K562 (cell line): ENCODE results near the gene IDUA. TPM values are rescaled to one million over a fixed set of nuclear protein-coding genes. Genes with fewer than 3 reads are reported as not detected.

Source experiments
- ATAC-seq: fragments of 200-7000 bp; cut with Tn5 transposase; 3 replicates; pipeline ENCODE4 v1.9.1; 2020; ENCODE audit warnings: moderate library complexity
- BruUV-seq: library from RNA; stranded (reverse); fragments of 400-500 nt; replicated peaks from 2 replicates; lab custom pipeline; 2021; lab: Mats Ljungman, UMichigan
- CTCF ChIA-PET: fragments of 300-600 bp; formaldehyde crosslinking; extraction: SDS; loops from one replicate; lab custom pipeline; 2021; ENCODE audit warnings: low intra/inter-chr PET ratio; lab: Yijun Ruan, JAX
- POLR2A ChIA-PET: fragments of 300-600, 350-650 bp; sonication (Branson Sonifier 250); formaldehyde crosslinking; extraction: SDS; loops from one replicate; lab custom pipeline; 2021; ENCODE audit warnings: antibody characterized with exemption, inconsistent platforms; lab: Yijun Ruan, JAX
- DNase-seq, 4 experiments: peaks; one replicate each; pipeline versions ENCODE4 v3.0.0 to v3.0.0-alpha.2; 2011 to 2018; ENCODE audit warnings: low spot score in 3 of 4, mixed read lengths in 3 of 4; ENCODE audit errors: extremely low read depth in 1 of 4
- FAIRE-seq: peaks from 2 replicates; lab custom pipeline; 2011; peaks lifted over from hg19 to GRCh38; lab: Jason Lieb, UNC
- H2AFZ ChIP-seq: 2 replicates; pipeline ENCODE4 v1.6.0; 2011; ENCODE audit warnings: low read depth, low read length, control low read depth, inconsistent platforms
- H3K27ac ChIP-seq: fragments of 200-600 bp; 3 replicates; pipeline ENCODE4 v1.8.0; 2011; ENCODE audit warnings: low read depth, mild to moderate bottlenecking, control low read depth, inconsistent platforms, low read length, moderate library complexity, mixed read lengths; ENCODE audit errors: extremely low read depth
- H3K27me3 ChIP-seq, 2 experiments: fragments of 300-600 bp in 1 of 2; 2 replicates in 1 of 2; 3 replicates in 1 of 2; pipeline versions ENCODE4 v1.6.0 to v1.8.0; 2011; ENCODE audit warnings: inconsistent platforms in 2 of 2, low read length in 2 of 2, mild to moderate bottlenecking in 1 of 2, mixed read lengths in 1 of 2, moderate library complexity in 1 of 2; ENCODE audit not compliant: control insufficient read depth in 2 of 2, insufficient read depth in 2 of 2
- H3K36me3 ChIP-seq: fragments of 300-600 bp; 3 replicates; pipeline ENCODE4 v1.8.0; 2011; ENCODE audit warnings: mild to moderate bottlenecking, low read length, inconsistent platforms; ENCODE audit not compliant: control insufficient read depth, insufficient read depth
- H3K4me1 ChIP-seq, 2 experiments: fragments of 200-600 bp in 1 of 2; replicated peaks in 1 of 2; 2 replicates in 1 of 2; 3 replicates in 1 of 2; pipeline versions ENCODE4 v1.5.1 to v1.8.0; 2011; ENCODE audit warnings: inconsistent platforms in 2 of 2, low read length in 2 of 2, mild to moderate bottlenecking in 1 of 2, mixed read lengths in 1 of 2, moderate library complexity in 1 of 2; ENCODE audit not compliant: control insufficient read depth in 2 of 2, insufficient read depth in 2 of 2
- H3K4me2 ChIP-seq: 2 replicates; pipeline ENCODE4 v1.6.1; 2011; ENCODE audit warnings: low read length, control low read depth, inconsistent platforms, mixed read lengths; ENCODE audit not compliant: insufficient read depth
- H3K4me3 ChIP-seq: fragments of 200-600 bp; sonication (generic), shearing (Covaris generic); 2 replicates; pipeline ENCODE4 v1.5.1; 2016; ENCODE audit warnings: control low read depth, inconsistent platforms
- H3K79me2 ChIP-seq: fragments of 200-600 bp; 3 replicates; pipeline ENCODE4 v1.8.0; 2011; ENCODE audit warnings: low read length, inconsistent platforms; ENCODE audit not compliant: control insufficient read depth, insufficient read depth
- H3K9ac ChIP-seq, 2 experiments: 2 replicates each; pipeline versions ENCODE4 v1.6.0 to v1.6.1; 2011; ENCODE audit warnings: low read depth in 2 of 2, low read length in 2 of 2, control low read depth in 1 of 2, inconsistent platforms in 1 of 2, mild to moderate bottlenecking in 1 of 2, mixed read lengths in 1 of 2; ENCODE audit not compliant: insufficient read depth in 1 of 2
- H3K9me1 ChIP-seq: one replicate; pipeline ENCODE4 v1.6.0; 2011; ENCODE audit warnings: inconsistent platforms, mild to moderate bottlenecking, low read length, moderate library complexity; ENCODE audit not compliant: control insufficient read depth, insufficient read depth
- H3K9me3 ChIP-seq: replicated peaks from 2 replicates; pipeline ENCODE4 v1.5.1; 2011; ENCODE audit warnings: low read depth, low read length, inconsistent platforms; ENCODE audit not compliant: control insufficient read depth, insufficient read depth
- H4K20me1 ChIP-seq: replicated peaks from 2 replicates; pipeline ENCODE4 v1.6.1; 2011; ENCODE audit warnings: low read length, inconsistent platforms, mixed read lengths; ENCODE audit not compliant: control insufficient read depth, insufficient read depth
- EHMT2 ChIP-seq: fragments of 450-650 bp; IDR thresholded peaks from 2 replicates; pipeline ENCODE4 v1.6.1; 2018; ENCODE audit warnings: antibody characterized with exemption
- HDAC3 ChIP-seq: fragments of 450-650 bp; IDR thresholded peaks from 2 replicates; pipeline ENCODE4 v1.6.1; 2018; ENCODE audit warnings: borderline replicate concordance, mild to moderate bottlenecking, moderate library complexity; ENCODE audit not compliant: partially characterized antibody
- HMGN3 ChIP-seq: IDR thresholded peaks from 2 replicates; pipeline ENCODE4 v1.6.1; 2011; ENCODE audit warnings: borderline replicate concordance, low read depth, mild to moderate bottlenecking, mixed read lengths, low read length; ENCODE audit not compliant: insufficient read length; ENCODE audit errors: extremely low read depth
- HNRNPLL ChIP-seq: fragments of 200-400 bp; formaldehyde crosslinking; IDR thresholded peaks from 2 replicates; pipeline ENCODE4 v1.6.1; 2017; ENCODE audit warnings: low read length, low read depth, mild to moderate bottlenecking; ENCODE audit not compliant: poor library complexity, severe bottlenecking
- MAZ ChIP-seq, 2 experiments: fragments of 450-650 bp in 1 of 2; sonication (generic) in 1 of 2; formaldehyde crosslinking; IDR thresholded peaks in 1 of 2; conservative IDR thresholded peaks in 1 of 2; 2 replicates each; pipeline versions ENCODE4 v1.4.0 to v1.5.0; 2020; ENCODE audit warnings: mild to moderate bottlenecking in 1 of 2, missing genetic modification reagents in 1 of 2
- PHB ChIP-seq: fragments of 250-450 bp; sonication (Bioruptor Pico); IDR thresholded peaks from 2 replicates; pipeline ENCODE4 v1.5.0; 2021
- POLR2A ChIP-seq: fragments of 450-650 bp; conservative IDR thresholded peaks from 2 replicates; pipeline ENCODE4 v1.6.1; 2016
- POU5F1 ChIP-seq: fragments of 150-350 bp; IDR thresholded peaks from 2 replicates; pipeline ENCODE4 v1.6.1; 2014; ENCODE audit warnings: borderline replicate concordance, low read length, low read depth, mild to moderate bottlenecking; ENCODE audit not compliant: partially characterized antibody
- RBFOX2 ChIP-seq: fragments of 200-400 bp; formaldehyde crosslinking; IDR thresholded peaks from 2 replicates; pipeline ENCODE4 v1.6.1; 2017; ENCODE audit warnings: low read depth, mild to moderate bottlenecking, low read length, moderate library complexity
- SOX6 ChIP-seq: fragments of 450-650 bp; IDR thresholded peaks from 2 replicates; pipeline ENCODE4 v1.6.1; 2014; ENCODE audit warnings: mild to moderate bottlenecking
- SUPT5H ChIP-seq: fragments of 450-650 bp; IDR thresholded peaks from 2 replicates; pipeline ENCODE4 v1.6.1; 2016
- TFAP4 ChIP-seq: sonication (generic); formaldehyde crosslinking; IDR thresholded peaks from 2 replicates; pipeline ENCODE4 v1.8.0; 2022; ENCODE audit warnings: missing genetic modification reagents, mild to moderate bottlenecking, moderate library complexity, borderline replicate concordance
- ZNF589 ChIP-seq: fragments of 200-800 bp; sonication (Bioruptor generic); IDR thresholded peaks from 2 replicates; pipeline ENCODE4 v1.6.1; 2016; ENCODE audit warnings: low read depth, missing genetic modification characterization, missing compliant biosample characterization
- ZNF740 ChIP-seq, 3 experiments: fragments of 200-800 bp in 1 of 3; sonication (Bioruptor generic) in 1 of 3; sonication (generic) in 1 of 3; formaldehyde crosslinking in 1 of 3; IDR thresholded peaks; 2 replicates each; pipeline versions ENCODE4 v1.6.1 to v1.8.0; 2016 to 2022; ENCODE audit warnings: mild to moderate bottlenecking in 2 of 3, missing compliant biosample characterization in 2 of 3, missing genetic modification characterization in 2 of 3, missing genetic modification reagents in 1 of 3
- WGBS: fragments of 100-300 bp; shearing (Covaris generic); methylation state at CpG from one replicate; pipeline ENCODE4 v1.1.6; 2016; ENCODE audit warnings: low coverage, mixed read lengths; ENCODE audit not compliant: insufficient coverage; ENCODE audit errors: missing lambda C conversion rate; 5-methylcytosine and 5-hydroxymethylcytosine counted together
- in situ Hi-C: fragments of 300-500 bp; cut with MboI; formaldehyde crosslinking; loops from 4 replicates; pipeline ENCODE4 v1.15.0; 2018; ENCODE audit warnings: inconsistent platforms, mixed read lengths
- intact Hi-C: fragments of 100-400 bp; cut with micrococcal nuclease; formaldehyde crosslinking; loops from 2 replicates; pipeline ENCODE4 v1.14.2; 2022
- polyA plus RNA-seq, 8 experiments: library from polyadenylated mRNA; depleted of rRNA in 4 of 8; stranded (reverse) in 5 of 8; unstranded in 3 of 8; fragments of >200 nt; fragmentation: Nextera tagmentation in 2 of 8; fragmentation: Illumina TruSeq in 1 of 8; extraction: Ambion mirVana in 2 of 8; extraction: Trizol in 1 of 8; gene quantifications; 2 replicates each; pipeline versions ENCODE4 v1.2.1 to v1.2.3, GENCODE V29; 2011 to 2014; ENCODE audit warnings: inconsistent platforms in 1 of 8, missing spikeins in 1 of 8
- total RNA-seq, 7 experiments: library from RNA; depleted of rRNA in 6 of 7; stranded (reverse); fragments of >200 nt in 6 of 7; fragmentation: Illumina TruSeq in 2 of 7; extraction: Trizol in 2 of 7; gene quantifications; 2 replicates each; pipeline versions ENCODE4 v1.2.1 to v1.2.3, GENCODE V29; 2011 to 2021; ENCODE audit warnings: low replicate concordance in 1 of 7

IDUA gene
- total and polyA plus RNA-seq, 9 of the 15 experiments (the other 6 are each of a cell fraction or from before 2014, with no cell fraction given), result 0.04 to 16.1 (median 1.2) TPM

GRCh38 chr4:1039493-1040343 lies 52.9 kb downstream of the IDUA start:
- Histone ChIP-seq H3K36me3 (no peaks in the 10 kb centered on the region), H3K9me3 (no peaks in the 10 kb centered on the region), H3K79me2 (no peaks in the 10 kb centered on the region), H3K27ac (peak overlapping the region; percentile 88), H4K20me1 (no peaks in the 10 kb centered on the region), H3K9ac (peak overlapping the region; percentile 53 to 89), H3K9me1 (no peaks in the 10 kb centered on the region), H3K4me2 (peak overlapping the region; percentile 32), H3K27me3 (no peaks in the 10 kb centered on the region), H3K4me3 (no peak overlapping the region), H3K4me1 (peaks cover 50 to 88% of the 10 kb centered on the region in 2 experiments), H2AFZ (peak overlapping the region; percentile 93)
- peak; percentile 77 to 81 (median 77) for DNase-seq
- WGBS, result 38% methylated on average over 20 of the region's 20 CpGs
- peak; percentile 80 for FAIRE-seq
- BruUV-seq, result no TSS peak
- intact Hi-C loops (loop anchor here (10.0 kb wide), 1 partner anchor 45 kb away; the partner anchor contains the start of gene SLC26A1), in situ Hi-C loops (no loop called here)
- ChIA-PET CTCF (no interaction called here), POLR2A (interaction anchor here (1.7 kb wide), 1 partner anchor 23 kb away, joined by 7 read pairs; no protein-coding TSS in a partner anchor)
- ATAC-seq, result peak; percentile 82
- TF ChIP-seq SUPT5H, result 0 out of 2 replicates have a peak, but pooled peaks have one; percentile 29
- peak; percentile 53; the same call in 1 of the 2 replicates for TF ChIP-seq ZNF589 (CRISPR knock-in tag)
- no peak for TF ChIP-seq HNRNPLL
- no peak for TF ChIP-seq SOX6
- TF ChIP-seq POLR2A, result peak; percentile 30; the same call in 1 of the 2 replicates
- TF ChIP-seq MAZ (CRISPR knock-in tag; conservative IDR thresholded peaks at IDR 0.05 in 1 of 2, IDR thresholded peaks at IDR 0.05 in 1 of 2), result 0 out of 4 replicates have a peak, but pooled peaks of 1 of the 2 experiments have one; percentile 30
- peak; percentile 35; the same call in 1 of the 2 replicates for TF ChIP-seq TFAP4 (CRISPR knock-in tag)
- no peak for TF ChIP-seq POU5F1
- peak; percentile 68 for TF ChIP-seq HMGN3
- peak; percentile 63 for TF ChIP-seq RBFOX2
- TF ChIP-seq HDAC3, result no peak
- no peak for TF ChIP-seq PHB (CRISPR knock-in tag)
- TF ChIP-seq EHMT2, result no peak
- TF ChIP-seq ZNF740 (CRISPR knock-in tag; IDR thresholded peaks at IDR 0.05), result peak; percentile 84
- TF ChIP-seq ZNF740 (tag; IDR thresholded peaks at IDR 0.05), result no peak
